HepG2 (cell line): ENCODE measurements around the gene GNL1. TPM values are rescaled to one million over a fixed set of nuclear protein-coding genes. Genes with fewer than 3 reads are reported as not detected.

ENCODE experiments used
- ARID2 ChIP-seq: sonication (generic); formaldehyde crosslinking; IDR thresholded peaks from 2 replicates; pipeline ENCODE4 v1.8.1; 2022; ENCODE audit warnings: mild to moderate bottlenecking, missing genetic modification reagents, borderline replicate concordance
- CCDC6 ChIP-seq: sonication (generic); formaldehyde crosslinking; IDR thresholded peaks from 2 replicates; pipeline ENCODE4 v1.8.1; 2022; ENCODE audit warnings: mild to moderate bottlenecking, missing genetic modification reagents, moderate library complexity
- CENPX ChIP-seq: sonication (generic); formaldehyde crosslinking; IDR thresholded peaks from 2 replicates; pipeline ENCODE4 v1.9.0; 2021; ENCODE audit warnings: mild to moderate bottlenecking, missing genetic modification reagents, moderate library complexity
- CREM ChIP-seq, 2 experiments: sonication (generic) in 1 of 2; formaldehyde crosslinking in 1 of 2; IDR thresholded peaks; 2 replicates each; pipeline versions ENCODE4 v1.4.0 to v1.6.1; 2016 to 2020; ENCODE audit warnings: antibody characterized with exemption in 1 of 2, mild to moderate bottlenecking in 1 of 2, missing genetic modification reagents in 1 of 2
- NFE2 ChIP-seq: sonication (generic); formaldehyde crosslinking; IDR thresholded peaks from 2 replicates; pipeline ENCODE4 v1.4.0; 2020; ENCODE audit warnings: missing genetic modification reagents
- POLR2AphosphoS2 ChIP-seq: IDR thresholded peaks from 2 replicates; pipeline ENCODE4 v1.6.1; 2011; ENCODE audit warnings: low read depth, low read length, improper control_type of control experiment
- ZFP37 ChIP-seq: sonication (generic); formaldehyde crosslinking; IDR thresholded peaks from 2 replicates; pipeline ENCODE4 v1.4.0; 2020; ENCODE audit warnings: missing genetic modification reagents, borderline replicate concordance
- ZNF256 ChIP-seq: sonication (generic); formaldehyde crosslinking; conservative IDR thresholded peaks from 2 replicates; pipeline ENCODE4 v1.4.0; 2020; ENCODE audit warnings: missing genetic modification reagents
- ZNF660 ChIP-seq: sonication (generic); formaldehyde crosslinking; IDR thresholded peaks from 2 replicates; pipeline ENCODE4 v1.5.1; 2020; ENCODE audit warnings: mild to moderate bottlenecking, low read depth, missing genetic modification reagents, borderline replicate concordance
- polyA plus RNA-seq, 8 experiments: library from polyadenylated mRNA; depleted of rRNA in 3 of 8; stranded (reverse) in 7 of 8; unstranded in 1 of 8; fragments of >200 nt; fragmentation: Illumina TruSeq in 4 of 8; extraction: Trizol in 4 of 8; gene quantifications; 2 replicates each; pipeline versions ENCODE4 v1.2.1 to v1.2.3, GENCODE V29; 2011 to 2016; ENCODE audit warnings: low read depth in 4 of 8, missing spikeins in 1 of 8, mixed read lengths in 1 of 8; ENCODE audit not compliant: insufficient read depth in 1 of 8
- total RNA-seq, 5 experiments: library from RNA; depleted of rRNA; stranded (reverse); fragments of >200 nt; fragmentation: Illumina TruSeq; extraction: Trizol; gene quantifications; 2 replicates each; pipeline ENCODE4 v1.2.3, GENCODE V29; 2016; ENCODE audit warnings: low read depth in 1 of 5
- TF ChIP-seq, protein P1 (sequence below): sonication (generic); formaldehyde crosslinking; IDR thresholded peaks from 2 replicates; pipeline ENCODE4 v1.4.0; 2020; ENCODE audit warnings: mild to moderate bottlenecking, missing genetic modification reagents, borderline replicate concordance
- TF ChIP-seq, protein P2 (sequence below): sonication (generic); formaldehyde crosslinking; IDR thresholded peaks from 2 replicates; pipeline ENCODE4 v1.5.1; 2020; ENCODE audit warnings: mild to moderate bottlenecking, missing genetic modification reagents
- TF ChIP-seq, protein P3 (sequence below): IDR thresholded peaks from 2 replicates; pipeline ENCODE4 v1.6.1; 2016
- TF ChIP-seq, protein P4 (sequence below): IDR thresholded peaks from 2 replicates; pipeline ENCODE4 v1.4.0; 2020; ENCODE audit warnings: mild to moderate bottlenecking, missing genetic modification reagents

The GNL1 gene
- total and polyA plus RNA-seq, 2 of the 13 experiments (the other 11 are each of a cell fraction or from before 2014, with no cell fraction given), result 35.0 to 55.6 TPM

DNA sequence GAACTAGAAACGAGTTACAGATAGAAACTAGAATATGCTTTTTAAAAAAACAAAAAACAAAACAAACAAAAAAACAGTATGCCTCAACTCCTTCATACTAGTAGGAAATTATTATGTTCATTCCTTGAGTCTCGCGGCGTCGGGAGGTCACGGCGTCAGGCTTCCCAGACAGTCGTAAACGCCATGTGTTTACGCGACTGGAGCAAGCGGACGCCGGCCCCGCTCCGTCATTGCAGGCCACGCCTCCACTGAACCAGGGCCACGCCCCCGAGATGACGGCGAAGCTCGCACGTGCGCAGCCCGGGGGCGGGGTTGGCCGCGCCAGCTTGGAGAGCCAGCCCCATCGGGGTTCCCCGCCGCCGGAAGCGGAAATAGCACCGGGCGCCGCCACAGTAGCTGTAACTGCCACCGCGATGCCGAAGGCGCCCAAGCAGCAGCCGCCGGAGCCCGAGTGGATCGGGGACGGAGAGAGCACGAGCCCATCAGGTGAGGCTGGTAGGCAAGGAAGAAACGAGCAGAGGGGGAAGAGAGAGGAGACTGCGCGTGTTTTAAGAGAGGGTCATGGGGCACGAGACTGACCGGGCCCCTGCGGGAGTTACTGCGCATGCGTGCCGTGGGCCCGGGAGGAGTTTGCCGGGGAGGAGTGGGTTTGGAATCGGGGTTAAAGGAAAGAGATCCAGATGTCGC, 14.9 kb upstream of the GNL1 start, which contains the start of gene ABCF1 (continued):
- TF ChIP-seq, protein P1, sequence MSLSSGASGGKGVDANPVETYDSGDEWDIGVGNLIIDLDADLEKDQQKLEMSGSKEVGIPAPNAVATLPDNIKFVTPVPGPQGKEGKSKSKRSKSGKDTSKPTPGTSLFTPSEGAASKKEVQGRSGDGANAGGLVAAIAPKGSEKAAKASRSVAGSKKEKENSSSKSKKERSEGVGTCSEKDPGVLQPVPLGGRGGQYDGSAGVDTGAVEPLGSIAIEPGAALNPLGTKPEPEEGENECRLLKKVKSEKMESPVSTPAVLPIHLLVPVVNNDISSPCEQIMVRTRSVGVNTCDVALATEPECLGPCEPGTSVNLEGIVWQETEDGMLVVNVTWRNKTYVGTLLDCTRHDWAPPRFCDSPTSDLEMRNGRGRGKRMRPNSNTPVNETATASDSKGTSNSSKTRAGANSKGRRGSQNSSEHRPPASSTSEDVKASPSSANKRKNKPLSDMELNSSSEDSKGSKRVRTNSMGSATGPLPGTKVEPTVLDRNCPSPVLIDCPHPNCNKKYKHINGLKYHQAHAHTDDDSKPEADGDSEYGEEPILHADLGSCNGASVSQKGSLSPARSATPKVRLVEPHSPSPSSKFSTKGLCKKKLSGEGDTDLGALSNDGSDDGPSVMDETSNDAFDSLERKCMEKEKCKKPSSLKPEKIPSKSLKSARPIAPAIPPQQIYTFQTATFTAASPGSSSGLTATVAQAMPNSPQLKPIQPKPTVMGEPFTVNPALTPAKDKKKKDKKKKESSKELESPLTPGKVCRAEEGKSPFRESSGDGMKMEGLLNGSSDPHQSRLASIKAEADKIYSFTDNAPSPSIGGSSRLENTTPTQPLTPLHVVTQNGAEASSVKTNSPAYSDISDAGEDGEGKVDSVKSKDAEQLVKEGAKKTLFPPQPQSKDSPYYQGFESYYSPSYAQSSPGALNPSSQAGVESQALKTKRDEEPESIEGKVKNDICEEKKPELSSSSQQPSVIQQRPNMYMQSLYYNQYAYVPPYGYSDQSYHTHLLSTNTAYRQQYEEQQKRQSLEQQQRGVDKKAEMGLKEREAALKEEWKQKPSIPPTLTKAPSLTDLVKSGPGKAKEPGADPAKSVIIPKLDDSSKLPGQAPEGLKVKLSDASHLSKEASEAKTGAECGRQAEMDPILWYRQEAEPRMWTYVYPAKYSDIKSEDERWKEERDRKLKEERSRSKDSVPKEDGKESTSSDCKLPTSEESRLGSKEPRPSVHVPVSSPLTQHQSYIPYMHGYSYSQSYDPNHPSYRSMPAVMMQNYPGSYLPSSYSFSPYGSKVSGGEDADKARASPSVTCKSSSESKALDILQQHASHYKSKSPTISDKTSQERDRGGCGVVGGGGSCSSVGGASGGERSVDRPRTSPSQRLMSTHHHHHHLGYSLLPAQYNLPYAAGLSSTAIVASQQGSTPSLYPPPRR, result peak; percentile 65
- TF ChIP-seq ZFP37 (CRISPR knock-in tag), result peak; percentile 95
- peak; percentile 75 for TF ChIP-seq CREM (IDR thresholded peaks at IDR 0.05)
- peak; percentile 43; the same call in 1 of the 2 replicates for TF ChIP-seq CREM (CRISPR knock-in tag; IDR thresholded peaks at IDR 0.05)
- TF ChIP-seq CENPX (CRISPR knock-in tag), result no peak
- TF ChIP-seq NFE2 (CRISPR knock-in tag), result no peak
- TF ChIP-seq, protein P2, sequence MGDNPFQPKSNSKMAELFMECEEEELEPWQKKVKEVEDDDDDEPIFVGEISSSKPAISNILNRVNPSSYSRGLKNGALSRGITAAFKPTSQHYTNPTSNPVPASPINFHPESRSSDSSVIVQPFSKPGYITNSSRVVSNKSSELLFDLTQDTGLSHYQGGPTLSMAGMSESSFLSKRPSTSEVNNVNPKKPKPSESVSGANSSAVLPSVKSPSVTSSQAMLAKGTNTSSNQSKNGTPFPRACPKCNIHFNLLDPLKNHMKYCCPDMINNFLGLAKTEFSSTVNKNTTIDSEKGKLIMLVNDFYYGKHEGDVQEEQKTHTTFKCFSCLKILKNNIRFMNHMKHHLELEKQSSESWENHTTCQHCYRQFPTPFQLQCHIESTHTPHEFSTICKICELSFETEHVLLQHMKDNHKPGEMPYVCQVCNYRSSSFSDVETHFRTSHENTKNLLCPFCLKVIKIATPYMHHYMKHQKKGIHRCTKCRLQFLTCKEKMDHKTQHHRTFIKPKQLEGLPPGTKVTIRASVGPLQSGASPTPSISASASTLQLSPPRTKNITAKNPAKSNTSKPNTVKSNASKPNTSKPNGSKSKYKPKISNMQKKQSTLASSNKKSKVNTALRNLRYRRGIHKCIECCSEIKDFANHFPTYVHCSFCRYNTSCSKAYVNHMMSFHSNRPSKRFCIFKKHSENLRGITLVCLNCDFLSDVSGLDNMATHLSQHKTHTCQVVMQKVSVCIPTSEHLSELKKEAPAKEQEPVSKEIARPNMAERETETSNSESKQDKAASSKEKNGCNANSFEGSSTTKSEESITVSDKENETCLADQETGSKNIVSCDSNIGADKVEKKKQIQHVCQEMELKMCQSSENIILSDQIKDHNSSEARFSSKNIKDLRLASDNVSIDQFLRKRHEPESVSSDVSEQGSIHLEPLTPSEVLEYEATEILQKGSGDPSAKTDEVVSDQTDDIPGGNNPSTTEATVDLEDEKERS (CRISPR knock-in tag), result peak; percentile 98
- TF ChIP-seq, protein P3, sequence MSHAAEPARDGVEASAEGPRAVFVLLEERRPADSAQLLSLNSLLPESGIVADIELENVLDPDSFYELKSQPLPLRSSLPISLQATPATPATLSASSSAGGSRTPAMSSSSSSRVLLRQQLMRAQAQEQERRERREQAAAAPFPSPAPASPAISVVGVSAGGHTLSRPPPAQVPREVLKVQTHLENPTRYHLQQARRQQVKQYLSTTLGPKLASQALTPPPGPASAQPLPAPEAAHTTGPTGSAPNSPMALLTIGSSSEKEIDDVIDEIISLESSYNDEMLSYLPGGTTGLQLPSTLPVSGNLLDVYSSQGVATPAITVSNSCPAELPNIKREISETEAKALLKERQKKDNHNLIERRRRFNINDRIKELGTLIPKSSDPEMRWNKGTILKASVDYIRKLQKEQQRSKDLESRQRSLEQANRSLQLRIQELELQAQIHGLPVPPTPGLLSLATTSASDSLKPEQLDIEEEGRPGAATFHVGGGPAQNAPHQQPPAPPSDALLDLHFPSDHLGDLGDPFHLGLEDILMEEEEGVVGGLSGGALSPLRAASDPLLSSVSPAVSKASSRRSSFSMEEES (CRISPR knock-in tag), result peak; percentile 86
- TF ChIP-seq ARID2 (CRISPR knock-in tag), result peak; percentile 50; the same call in 1 of the 2 replicates
- TF ChIP-seq ZNF256 (CRISPR knock-in tag), result peak; percentile 86
- no peak for TF ChIP-seq ZNF660 (CRISPR knock-in tag)
- peak; percentile 86; the same call in 1 of the 2 replicates for TF ChIP-seq CCDC6 (CRISPR knock-in tag)
- TF ChIP-seq, protein P4, sequence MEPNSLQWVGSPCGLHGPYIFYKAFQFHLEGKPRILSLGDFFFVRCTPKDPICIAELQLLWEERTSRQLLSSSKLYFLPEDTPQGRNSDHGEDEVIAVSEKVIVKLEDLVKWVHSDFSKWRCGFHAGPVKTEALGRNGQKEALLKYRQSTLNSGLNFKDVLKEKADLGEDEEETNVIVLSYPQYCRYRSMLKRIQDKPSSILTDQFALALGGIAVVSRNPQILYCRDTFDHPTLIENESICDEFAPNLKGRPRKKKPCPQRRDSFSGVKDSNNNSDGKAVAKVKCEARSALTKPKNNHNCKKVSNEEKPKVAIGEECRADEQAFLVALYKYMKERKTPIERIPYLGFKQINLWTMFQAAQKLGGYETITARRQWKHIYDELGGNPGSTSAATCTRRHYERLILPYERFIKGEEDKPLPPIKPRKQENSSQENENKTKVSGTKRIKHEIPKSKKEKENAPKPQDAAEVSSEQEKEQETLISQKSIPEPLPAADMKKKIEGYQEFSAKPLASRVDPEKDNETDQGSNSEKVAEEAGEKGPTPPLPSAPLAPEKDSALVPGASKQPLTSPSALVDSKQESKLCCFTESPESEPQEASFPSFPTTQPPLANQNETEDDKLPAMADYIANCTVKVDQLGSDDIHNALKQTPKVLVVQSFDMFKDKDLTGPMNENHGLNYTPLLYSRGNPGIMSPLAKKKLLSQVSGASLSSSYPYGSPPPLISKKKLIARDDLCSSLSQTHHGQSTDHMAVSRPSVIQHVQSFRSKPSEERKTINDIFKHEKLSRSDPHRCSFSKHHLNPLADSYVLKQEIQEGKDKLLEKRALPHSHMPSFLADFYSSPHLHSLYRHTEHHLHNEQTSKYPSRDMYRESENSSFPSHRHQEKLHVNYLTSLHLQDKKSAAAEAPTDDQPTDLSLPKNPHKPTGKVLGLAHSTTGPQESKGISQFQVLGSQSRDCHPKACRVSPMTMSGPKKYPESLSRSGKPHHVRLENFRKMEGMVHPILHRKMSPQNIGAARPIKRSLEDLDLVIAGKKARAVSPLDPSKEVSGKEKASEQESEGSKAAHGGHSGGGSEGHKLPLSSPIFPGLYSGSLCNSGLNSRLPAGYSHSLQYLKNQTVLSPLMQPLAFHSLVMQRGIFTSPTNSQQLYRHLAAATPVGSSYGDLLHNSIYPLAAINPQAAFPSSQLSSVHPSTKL, result peak; percentile 84
- TF ChIP-seq POLR2AphosphoS2, result peak; percentile 70
